ENCODE measurements around the gene DDIAS. TPM values are rescaled to one million over a fixed set of nuclear protein-coding genes. Genes with fewer than 3 reads are reported as not detected.

Gene DDIAS
- polyA plus RNA-seq, 1 donor from 2014 or later, result 0.26 TPM

- no peak overlapping the region for H3K4me2 ChIP-seq (ENCODE audit: low read length)
- H3K27ac ChIP-seq (ENCODE audit: low read length), result no peak overlapping the region
- H4K20me1 ChIP-seq (ENCODE audit: insufficient read depth), result no peaks in the 10 kb centered on the region
- no peaks in the 10 kb centered on the region for H3F3A ChIP-seq (ENCODE audit: insufficient read depth, low read length, poor library complexity, severe bottlenecking)
- no peak overlapping the region for H2AFZ ChIP-seq (ENCODE audit: low read depth, low read length)
- no peak overlapping the region for H3K4me3 ChIP-seq (ENCODE audit: low read length)
- H3K9me2 ChIP-seq (ENCODE audit: insufficient read depth, low read length), result no peaks in the 10 kb centered on the region
- no peaks in the 10 kb centered on the region for H3K36me3 ChIP-seq (ENCODE audit: insufficient read depth, low read length)
- H3K27me3 ChIP-seq (ENCODE audit: insufficient read depth, low read depth, low read length), result no peaks in the 10 kb centered on the region
- TF ChIP-seq SMC3 (conservative IDR thresholded peaks at IDR 0.05; ENCODE audit: poor library complexity), result no peak
- no peak for TF ChIP-seq POLR2AphosphoS5 (IDR thresholded peaks at IDR 0.05)
- TF ChIP-seq, protein P1, sequence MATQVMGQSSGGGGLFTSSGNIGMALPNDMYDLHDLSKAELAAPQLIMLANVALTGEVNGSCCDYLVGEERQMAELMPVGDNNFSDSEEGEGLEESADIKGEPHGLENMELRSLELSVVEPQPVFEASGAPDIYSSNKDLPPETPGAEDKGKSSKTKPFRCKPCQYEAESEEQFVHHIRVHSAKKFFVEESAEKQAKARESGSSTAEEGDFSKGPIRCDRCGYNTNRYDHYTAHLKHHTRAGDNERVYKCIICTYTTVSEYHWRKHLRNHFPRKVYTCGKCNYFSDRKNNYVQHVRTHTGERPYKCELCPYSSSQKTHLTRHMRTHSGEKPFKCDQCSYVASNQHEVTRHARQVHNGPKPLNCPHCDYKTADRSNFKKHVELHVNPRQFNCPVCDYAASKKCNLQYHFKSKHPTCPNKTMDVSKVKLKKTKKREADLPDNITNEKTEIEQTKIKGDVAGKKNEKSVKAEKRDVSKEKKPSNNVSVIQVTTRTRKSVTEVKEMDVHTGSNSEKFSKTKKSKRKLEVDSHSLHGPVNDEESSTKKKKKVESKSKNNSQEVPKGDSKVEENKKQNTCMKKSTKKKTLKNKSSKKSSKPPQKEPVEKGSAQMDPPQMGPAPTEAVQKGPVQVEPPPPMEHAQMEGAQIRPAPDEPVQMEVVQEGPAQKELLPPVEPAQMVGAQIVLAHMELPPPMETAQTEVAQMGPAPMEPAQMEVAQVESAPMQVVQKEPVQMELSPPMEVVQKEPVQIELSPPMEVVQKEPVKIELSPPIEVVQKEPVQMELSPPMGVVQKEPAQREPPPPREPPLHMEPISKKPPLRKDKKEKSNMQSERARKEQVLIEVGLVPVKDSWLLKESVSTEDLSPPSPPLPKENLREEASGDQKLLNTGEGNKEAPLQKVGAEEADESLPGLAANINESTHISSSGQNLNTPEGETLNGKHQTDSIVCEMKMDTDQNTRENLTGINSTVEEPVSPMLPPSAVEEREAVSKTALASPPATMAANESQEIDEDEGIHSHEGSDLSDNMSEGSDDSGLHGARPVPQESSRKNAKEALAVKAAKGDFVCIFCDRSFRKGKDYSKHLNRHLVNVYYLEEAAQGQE (IDR thresholded peaks at IDR 0.05; ENCODE audit: borderline replicate concordance), result no peak
- TF ChIP-seq EZH2 (IDR thresholded peaks at IDR 0.05; ENCODE audit: borderline replicate concordance, insufficient read depth, low read length, poor library complexity, severe bottlenecking), result no peak
- no peak for TF ChIP-seq MXI1 (conservative IDR thresholded peaks at IDR 0.05; ENCODE audit: poor library complexity, severe bottlenecking)
- TF ChIP-seq TAF1 (IDR thresholded peaks at IDR 0.05; ENCODE audit: low read depth), result no peak
- no peak overlapping the region for H3K9ac ChIP-seq (ENCODE audit: low read length)
- no peaks in the 10 kb centered on the region for H3K9me3 ChIP-seq (ENCODE audit: low read length)
- peaks cover 5% of the 10 kb centered on the region for H3K79me2 ChIP-seq (replicated peaks; ENCODE audit: insufficient read depth, low read length)
Measured at GRCh38 chr11:82896183-82896582, 5.4 kb upstream of the DDIAS start.

GRCh38 chr11:82898241-82898640 lies 3.3 kb upstream of the DDIAS start:
- Histone ChIP-seq H4K20me1 (ENCODE audit: insufficient read depth) (no peaks in the 10 kb centered on the region), H3K4me2 (ENCODE audit: low read length) (no peak overlapping the region)

DNA sequence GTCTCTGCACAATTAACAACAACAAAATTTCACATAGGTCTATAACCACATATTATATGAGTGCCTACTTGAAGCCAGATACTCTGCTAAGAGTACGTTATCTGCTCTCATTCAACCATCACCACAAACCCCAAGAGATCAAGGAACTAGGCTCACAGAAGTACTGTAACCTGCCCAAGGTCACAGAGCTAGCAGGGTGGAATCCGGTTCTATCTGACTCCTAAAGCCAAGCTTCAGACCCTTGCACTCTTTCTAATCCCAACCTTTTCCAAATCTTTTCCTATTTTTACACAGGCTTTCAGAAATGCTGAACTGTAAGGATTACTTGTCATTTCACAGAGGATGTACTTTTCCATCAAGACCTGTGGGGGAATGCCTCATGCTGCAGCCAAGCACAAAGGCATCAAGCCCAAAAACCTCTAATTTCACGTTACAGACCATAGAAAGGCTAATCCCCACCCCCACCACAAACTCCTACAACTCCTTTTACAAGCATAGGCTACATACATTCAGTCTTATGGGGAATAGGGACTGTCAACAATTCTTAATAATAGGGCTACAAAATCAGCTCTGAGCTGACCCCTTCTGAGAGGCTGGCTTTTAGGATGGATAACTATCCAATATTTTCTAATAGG lies 2.2 kb upstream of the DDIAS start:
- peaks cover 8% of the 10 kb centered on the region for H3K79me2 ChIP-seq (replicated peaks; ENCODE audit: insufficient read depth, low read length)
- TF ChIP-seq POLR2AphosphoS5 (IDR thresholded peaks at IDR 0.05) (no peak), TAF1 (IDR thresholded peaks at IDR 0.05; ENCODE audit: low read depth) (no peak)
- no peak overlapping the region for H3K27ac ChIP-seq (ENCODE audit: low read length)
- H4K20me1 ChIP-seq (ENCODE audit: insufficient read depth), result no peaks in the 10 kb centered on the region
- no peaks in the 10 kb centered on the region for H3K36me3 ChIP-seq (ENCODE audit: insufficient read depth, low read length)
- no peaks in the 10 kb centered on the region for H3K9me2 ChIP-seq (ENCODE audit: insufficient read depth, low read length)
- H3K27me3 ChIP-seq (ENCODE audit: insufficient read depth, low read depth, low read length), result no peaks in the 10 kb centered on the region
- no peaks in the 10 kb centered on the region for H3K9me3 ChIP-seq (ENCODE audit: low read length)
- peak overlapping the region; percentile 73 for H3K4me3 ChIP-seq (ENCODE audit: low read length)
- peak overlapping the region; percentile 38 for H3K4me2 ChIP-seq (ENCODE audit: low read length)
- H3F3A ChIP-seq (ENCODE audit: insufficient read depth, low read length, poor library complexity, severe bottlenecking), result no peaks in the 10 kb centered on the region
- H3K9ac ChIP-seq (ENCODE audit: low read length), result no peak overlapping the region
- H2AFZ ChIP-seq (ENCODE audit: low read depth, low read length), result no peak overlapping the region

More at GRCh38 chr11:82898241-82898640, 3.3 kb upstream of the DDIAS start:
- no peak for TF ChIP-seq EZH2 (IDR thresholded peaks at IDR 0.05; ENCODE audit: borderline replicate concordance, insufficient read depth, low read length, poor library complexity, severe bottlenecking)
- TF ChIP-seq TAF1 (IDR thresholded peaks at IDR 0.05; ENCODE audit: low read depth), result no peak
- no peak for TF ChIP-seq MXI1 (conservative IDR thresholded peaks at IDR 0.05; ENCODE audit: poor library complexity, severe bottlenecking)
- Histone ChIP-seq H3K9ac (ENCODE audit: low read length) (no peak overlapping the region), H3K9me3 (ENCODE audit: low read length) (no peaks in the 10 kb centered on the region), H3K4me3 (ENCODE audit: low read length) (no peak overlapping the region), H3F3A (ENCODE audit: insufficient read depth, low read length, poor library complexity, severe bottlenecking) (no peaks in the 10 kb centered on the region), H3K9me2 (ENCODE audit: insufficient read depth, low read length) (no peaks in the 10 kb centered on the region), H3K27me3 (ENCODE audit: insufficient read depth, low read depth, low read length) (no peaks in the 10 kb centered on the region), H2AFZ (ENCODE audit: low read depth, low read length) (no peak overlapping the region), H3K79me2 (replicated peaks; ENCODE audit: insufficient read depth, low read length) (peaks cover 8% of the 10 kb centered on the region), H3K36me3 (ENCODE audit: insufficient read depth, low read length) (no peaks in the 10 kb centered on the region), H3K27ac (ENCODE audit: low read length) (no peak overlapping the region)

Measured in neural cell (in vitro differentiated cells).